Measurements from ENCODE around the gene PSMC3IP.
"Not testable (repeated sequence)": the region's sequence is repeated elsewhere in the genome, so short reads cannot be mapped to it uniquely, and the experiment has no call there.

Gene PSMC3IP

GRCh38 chr17:42543190-42544079 lies 34.1 kb downstream of the PSMC3IP start:
- Histone ChIP-seq H3K27ac (no peak overlapping the region), H3K36me3 (peaks cover 61% of the 10 kb centered on the region), H3K27me3 (ENCODE audit: insufficient read depth, low read depth, severe bottlenecking) (no peaks in the 10 kb centered on the region), H3K9me3 (ENCODE audit: severe bottlenecking) (no peaks in the 10 kb centered on the region), H3K4me3 (ENCODE audit: low read depth, low read length) (no peak overlapping the region)
- TF ChIP-seq CTCF (IDR thresholded peaks at IDR 0.05; ENCODE audit: low read depth, low read length), result no peak
- DNase-seq, result no peak

- no peak for DNase-seq
- Histone ChIP-seq H3K9me3 (ENCODE audit: severe bottlenecking) (no peaks in the 10 kb centered on the region), H3K36me3 (peaks cover 66% of the 10 kb centered on the region), H3K4me3 (ENCODE audit: low read depth, low read length) (no peak overlapping the region), H3K27ac (no peak overlapping the region), H3K27me3 (ENCODE audit: insufficient read depth, low read depth, severe bottlenecking) (no peaks in the 10 kb centered on the region)
- TF ChIP-seq CTCF (IDR thresholded peaks at IDR 0.05; ENCODE audit: low read depth, low read length), result no peak
Observed at GRCh38 chr17:42541041-42541833, 36.3 kb downstream of the PSMC3IP start.

GRCh38 chr17:42540558-42540957 lies 37.0 kb downstream of the PSMC3IP start:
- not testable (repeated sequence) for H3K27ac ChIP-seq; H3K9me3 ChIP-seq (ENCODE audit: severe bottlenecking); H3K27me3 ChIP-seq (ENCODE audit: insufficient read depth, low read depth, severe bottlenecking); H3K4me3 ChIP-seq (ENCODE audit: low read depth, low read length); DNase-seq
- peaks cover 66% of the 10 kb centered on the region for H3K36me3 ChIP-seq

- no peaks in the 10 kb centered on the region for H3K9me3 ChIP-seq (ENCODE audit: severe bottlenecking)
- no peak for DNase-seq
- H3K4me3 ChIP-seq (ENCODE audit: low read depth, low read length), result no peak overlapping the region
- no peaks in the 10 kb centered on the region for H3K27me3 ChIP-seq (ENCODE audit: insufficient read depth, low read depth, severe bottlenecking)
- peaks cover 49% of the 10 kb centered on the region for H3K36me3 ChIP-seq
- TF ChIP-seq CTCF (IDR thresholded peaks at IDR 0.05; ENCODE audit: low read depth, low read length), result no peak
- peak overlapping the region; percentile 96 for H3K27ac ChIP-seq
Observed at GRCh38 chr17:42538482-42538881, 39.0 kb downstream of the PSMC3IP start.

- Histone ChIP-seq H3K36me3 (peaks cover 43% of the 10 kb centered on the region), H3K27me3 (ENCODE audit: insufficient read depth, low read depth, severe bottlenecking) (no peaks in the 10 kb centered on the region), H3K4me3 (ENCODE audit: low read depth, low read length) (no peak overlapping the region), H3K27ac (peak overlapping the region; percentile 96), H3K9me3 (ENCODE audit: severe bottlenecking) (no peaks in the 10 kb centered on the region)
- DNase-seq, result peak; percentile 75
- TF ChIP-seq CTCF (IDR thresholded peaks at IDR 0.05; ENCODE audit: low read depth, low read length), result no peak
Observed at GRCh38 chr17:42537826-42538451, 39.6 kb downstream of the PSMC3IP start.
